ENCODE measurements around the gene PLAC9. TPM values are rescaled to one million over a fixed set of nuclear protein-coding genes. Genes with fewer than 3 reads are reported as not detected.
"Not testable (repeated sequence)": the region's sequence is repeated elsewhere in the genome, so short reads cannot be mapped to it uniquely, and the experiment has no call there.

The PLAC9 gene
- total and polyA plus RNA-seq, 2 experiments from 2014 or later, result 1.1 to 11.0 TPM

DNA sequence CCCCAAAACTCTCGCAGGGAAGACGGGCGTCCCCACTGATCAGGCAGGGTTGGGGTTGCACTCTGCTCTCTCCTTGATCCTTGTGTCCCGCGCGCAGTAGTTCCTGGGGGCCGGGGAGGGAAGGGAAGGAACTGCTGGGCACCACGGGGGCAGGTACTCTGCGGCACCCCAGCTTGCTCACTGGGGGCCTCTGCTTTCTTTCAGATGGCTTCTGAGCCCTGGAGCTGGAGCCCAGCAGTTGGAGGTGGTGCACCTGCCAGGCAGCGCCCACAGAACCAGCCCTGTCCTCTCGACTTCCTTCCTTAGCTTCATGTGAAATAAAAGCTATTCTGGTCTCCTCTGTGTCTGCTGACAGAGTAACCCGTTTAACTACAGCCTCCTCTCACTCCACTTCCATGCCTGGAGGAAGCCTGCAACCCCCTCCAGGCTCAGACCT, 12.2 kb downstream of the PLAC9 start:
- no peaks in the 10 kb centered on the region for H3K27me3 ChIP-seq (ENCODE audit: insufficient read depth)
- no peak overlapping the region for H3K4me3 ChIP-seq
- H3K79me2 ChIP-seq (replicated peaks; ENCODE audit: insufficient read depth), result no peaks in the 10 kb centered on the region
- Mint-ChIP-seq H3K9me3 (no peaks in the 10 kb centered on the region), H3K27ac (no peak overlapping the region), H3K27me3 (ENCODE audit: insufficient read depth, low read depth, poor library complexity) (peaks cover 13% of the 10 kb centered on the region), H3K4me3 (no peak overlapping the region), H3K36me3 (ENCODE audit: low read depth) (no peaks in the 10 kb centered on the region), H3K4me1 (peaks cover 5% of the 10 kb centered on the region; the same call in 1 of the 3 replicates)
- H3K4me2 ChIP-seq, result no peak overlapping the region
- TF ChIP-seq NANOG (IDR thresholded peaks at IDR 0.05; ENCODE audit: borderline replicate concordance) (no peak), CREB1 (CRISPR knock-in tag; IDR thresholded peaks at IDR 0.05; ENCODE audit: low read depth) (no peak), EZH2 (IDR thresholded peaks at IDR 0.05; ENCODE audit: low read depth, unreplicated experiment) (no peak)
- no peaks in the 10 kb centered on the region for H3F3A ChIP-seq (replicated peaks; ENCODE audit: low read depth)
- no peak overlapping the region for H3K27ac ChIP-seq (ENCODE audit: low read depth)
- H3K4me1 ChIP-seq (ENCODE audit: insufficient read depth), result no peaks in the 10 kb centered on the region
- no peaks in the 10 kb centered on the region for H3K36me3 ChIP-seq (ENCODE audit: insufficient read depth)
- DNase-seq (ENCODE audit: low spot score), result no peak
- peak; percentile 14 for ATAC-seq
- H2AFZ ChIP-seq, result no peak overlapping the region
- no peaks in the 10 kb centered on the region for H4K20me1 ChIP-seq (replicated peaks; ENCODE audit: insufficient read depth)
- peaks cover 5% of the 10 kb centered on the region; the same call in 1 of the 2 replicates for H3K9me2 ChIP-seq (ENCODE audit: insufficient read depth)

DNA sequence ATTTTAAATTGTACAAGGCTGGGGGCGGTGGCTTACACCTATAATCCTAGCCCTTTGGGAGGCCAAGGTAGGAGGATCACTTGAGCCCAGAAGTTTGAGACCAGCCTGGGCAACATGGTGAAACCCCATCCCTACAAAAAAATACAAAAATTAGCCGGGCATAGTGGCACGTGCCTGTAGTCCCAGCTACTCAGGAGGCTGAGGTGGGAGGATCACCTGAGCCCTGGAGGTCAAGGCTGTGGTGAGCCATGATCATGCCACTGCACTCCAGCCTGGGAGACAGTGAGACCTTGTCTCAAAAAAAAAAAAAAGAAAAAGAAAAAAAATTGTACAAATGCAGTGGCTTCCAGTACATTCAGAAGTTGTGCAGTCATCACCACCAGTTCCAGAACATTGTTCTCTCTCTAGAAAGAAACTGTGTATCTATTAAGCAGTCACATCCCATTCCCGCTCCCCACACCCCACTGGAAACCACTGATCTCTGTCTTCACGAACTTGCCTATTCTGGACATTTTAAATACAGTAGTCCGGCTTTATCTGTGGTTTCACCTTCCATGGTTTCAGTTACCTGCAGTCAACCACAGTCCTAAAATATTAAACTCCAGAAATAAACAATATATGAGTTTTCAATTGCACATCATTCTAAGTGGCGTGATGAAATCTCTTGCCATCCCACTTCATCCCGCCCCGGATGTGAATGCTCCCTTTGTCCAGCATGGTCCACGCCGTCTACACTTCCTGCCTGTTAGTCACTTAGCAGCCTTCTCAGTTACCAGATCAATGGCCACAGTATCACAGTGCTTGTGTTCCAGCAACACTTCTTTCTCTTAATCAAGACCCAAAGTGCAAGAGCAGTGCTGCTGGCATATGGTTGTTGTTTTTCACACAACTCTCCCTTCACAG, 13.1 kb downstream of the PLAC9 start:
- not testable (repeated sequence) for H3K27ac ChIP-seq (ENCODE audit: low read depth); H4K20me1 ChIP-seq (replicated peaks; ENCODE audit: insufficient read depth); H3K79me2 ChIP-seq (replicated peaks; ENCODE audit: insufficient read depth); H3K36me3 ChIP-seq (ENCODE audit: insufficient read depth); H3K36me3 Mint-ChIP-seq (ENCODE audit: low read depth); H3K27ac Mint-ChIP-seq; H3K4me1 ChIP-seq (ENCODE audit: insufficient read depth); H3K27me3 ChIP-seq (ENCODE audit: insufficient read depth); H3K4me1 Mint-ChIP-seq; DNase-seq (ENCODE audit: low spot score); H3K4me3 Mint-ChIP-seq; H3K9me2 ChIP-seq (ENCODE audit: insufficient read depth); ATAC-seq; H3K4me3 ChIP-seq; H3K4me2 ChIP-seq; H3K9me3 Mint-ChIP-seq; H3F3A ChIP-seq (replicated peaks; ENCODE audit: low read depth); H2AFZ ChIP-seq
- H3K27me3 Mint-ChIP-seq (ENCODE audit: insufficient read depth, low read depth, poor library complexity), result peaks cover 13% of the 10 kb centered on the region

- H3K36me3 Mint-ChIP-seq (ENCODE audit: low read depth), result no peaks in the 10 kb centered on the region
- Histone ChIP-seq H3K4me2 (no peak overlapping the region), H3K4me3 (no peak overlapping the region), H3K79me2 (replicated peaks; ENCODE audit: insufficient read depth) (no peaks in the 10 kb centered on the region), H4K20me1 (replicated peaks; ENCODE audit: insufficient read depth) (no peaks in the 10 kb centered on the region), H3K36me3 (ENCODE audit: insufficient read depth) (no peaks in the 10 kb centered on the region), H3K4me1 (ENCODE audit: insufficient read depth) (no peaks in the 10 kb centered on the region), H3K9me2 (ENCODE audit: insufficient read depth) (peaks cover 5% of the 10 kb centered on the region; the same call in 1 of the 2 replicates), H3F3A (replicated peaks; ENCODE audit: low read depth) (no peaks in the 10 kb centered on the region), H3K27me3 (ENCODE audit: insufficient read depth) (no peaks in the 10 kb centered on the region), H3K27ac (ENCODE audit: low read depth) (no peak overlapping the region), H2AFZ (no peak overlapping the region)
- no peak overlapping the region for H3K4me3 Mint-ChIP-seq
- peaks cover 9% of the 10 kb centered on the region for H3K27me3 Mint-ChIP-seq (ENCODE audit: insufficient read depth, low read depth, poor library complexity)
- H3K9me3 Mint-ChIP-seq, result no peaks in the 10 kb centered on the region; the same call in 2 of the 3 replicates
- peaks cover 17% of the 10 kb centered on the region for H3K4me1 Mint-ChIP-seq
- DNase-seq (ENCODE audit: low spot score) (no peak), ATAC-seq (no peak)
- TF ChIP-seq STAT1 (IDR thresholded peaks at IDR 0.05; ENCODE audit: unreplicated experiment) (no peak), CREB1 (CRISPR knock-in tag; IDR thresholded peaks at IDR 0.05; ENCODE audit: low read depth) (no peak), EZH2 (IDR thresholded peaks at IDR 0.05; ENCODE audit: low read depth, unreplicated experiment) (no peak), JUNB (IDR thresholded peaks at IDR 0.05; ENCODE audit: unreplicated experiment) (no peak), EZH2phosphoT487 (IDR thresholded peaks at IDR 0.05; ENCODE audit: unreplicated experiment) (no peak)
- TF ChIP-seq, protein P1, sequence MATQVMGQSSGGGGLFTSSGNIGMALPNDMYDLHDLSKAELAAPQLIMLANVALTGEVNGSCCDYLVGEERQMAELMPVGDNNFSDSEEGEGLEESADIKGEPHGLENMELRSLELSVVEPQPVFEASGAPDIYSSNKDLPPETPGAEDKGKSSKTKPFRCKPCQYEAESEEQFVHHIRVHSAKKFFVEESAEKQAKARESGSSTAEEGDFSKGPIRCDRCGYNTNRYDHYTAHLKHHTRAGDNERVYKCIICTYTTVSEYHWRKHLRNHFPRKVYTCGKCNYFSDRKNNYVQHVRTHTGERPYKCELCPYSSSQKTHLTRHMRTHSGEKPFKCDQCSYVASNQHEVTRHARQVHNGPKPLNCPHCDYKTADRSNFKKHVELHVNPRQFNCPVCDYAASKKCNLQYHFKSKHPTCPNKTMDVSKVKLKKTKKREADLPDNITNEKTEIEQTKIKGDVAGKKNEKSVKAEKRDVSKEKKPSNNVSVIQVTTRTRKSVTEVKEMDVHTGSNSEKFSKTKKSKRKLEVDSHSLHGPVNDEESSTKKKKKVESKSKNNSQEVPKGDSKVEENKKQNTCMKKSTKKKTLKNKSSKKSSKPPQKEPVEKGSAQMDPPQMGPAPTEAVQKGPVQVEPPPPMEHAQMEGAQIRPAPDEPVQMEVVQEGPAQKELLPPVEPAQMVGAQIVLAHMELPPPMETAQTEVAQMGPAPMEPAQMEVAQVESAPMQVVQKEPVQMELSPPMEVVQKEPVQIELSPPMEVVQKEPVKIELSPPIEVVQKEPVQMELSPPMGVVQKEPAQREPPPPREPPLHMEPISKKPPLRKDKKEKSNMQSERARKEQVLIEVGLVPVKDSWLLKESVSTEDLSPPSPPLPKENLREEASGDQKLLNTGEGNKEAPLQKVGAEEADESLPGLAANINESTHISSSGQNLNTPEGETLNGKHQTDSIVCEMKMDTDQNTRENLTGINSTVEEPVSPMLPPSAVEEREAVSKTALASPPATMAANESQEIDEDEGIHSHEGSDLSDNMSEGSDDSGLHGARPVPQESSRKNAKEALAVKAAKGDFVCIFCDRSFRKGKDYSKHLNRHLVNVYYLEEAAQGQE (IDR thresholded peaks at IDR 0.05; ENCODE audit: unreplicated experiment), result no peak
- H3K27ac Mint-ChIP-seq, result no peak overlapping the region
Observed at GRCh38 chr10:80146918-80147317, 14.4 kb downstream of the PLAC9 start.
